Suprapubic skin (tissue), 3 donors: Measurements from ENCODE around the gene DDO.

ENCODE experiments used
- CTCF ChIP-seq, 2 donors: fragments of 200-600 bp in 1 of 2; fragments of 450-650 bp in 1 of 2; sonication (generic) in 1 of 2; IDR thresholded peaks; one replicate each; pipeline ENCODE4 v1.5.1; 2016 to 2019; ENCODE audit warnings: antibody characterized with exemption in 2 of 2, mild to moderate bottlenecking in 1 of 2, moderate library complexity in 1 of 2
- EP300 ChIP-seq: sonication (generic); formaldehyde crosslinking; IDR thresholded peaks from one replicate; pipeline ENCODE4 v1.6.1; 2017; ENCODE audit warnings: antibody characterized with exemption

- TF ChIP-seq CTCF (IDR thresholded peaks at IDR 0.05) (no peak), EP300 (no peak)
Measured at GRCh38 chr6:110425816-110426215, 10.4 kb upstream of the DDO start.
